Measurements from ENCODE around the gene NAB2.

Gene NAB2

GRCh38 chr12:57134949-57135348, 46.0 kb downstream of the NAB2 start:
- Histone ChIP-seq H3K9me3 (ENCODE audit: insufficient read depth, low read length) (no peaks in the 10 kb centered on the region), H3K9me2 (replicated peaks; ENCODE audit: insufficient read depth, low read length) (no peaks in the 10 kb centered on the region), H3K9ac (ENCODE audit: low read length) (no peak overlapping the region), H3K79me2 (ENCODE audit: insufficient read depth, low read length) (no peaks in the 10 kb centered on the region), H2AFZ (ENCODE audit: low read depth, low read length, severe bottlenecking) (no peak overlapping the region), H4K20me1 (ENCODE audit: low read depth, low read length) (no peaks in the 10 kb centered on the region), H3K36me3 (ENCODE audit: low read length) (no peaks in the 10 kb centered on the region), H3K4me3 (ENCODE audit: insufficient read depth, low read length, poor library complexity, severe bottlenecking) (no peak overlapping the region), H3K27ac (ENCODE audit: low read depth, low read length) (no peak overlapping the region), H3K4me2 (ENCODE audit: low read depth, low read length, poor library complexity, severe bottlenecking) (no peak overlapping the region), H3F3A (ENCODE audit: insufficient read depth) (no peaks in the 10 kb centered on the region), H3K27me3 (ENCODE audit: low read length) (no peaks in the 10 kb centered on the region)
- TF ChIP-seq, protein P1, sequence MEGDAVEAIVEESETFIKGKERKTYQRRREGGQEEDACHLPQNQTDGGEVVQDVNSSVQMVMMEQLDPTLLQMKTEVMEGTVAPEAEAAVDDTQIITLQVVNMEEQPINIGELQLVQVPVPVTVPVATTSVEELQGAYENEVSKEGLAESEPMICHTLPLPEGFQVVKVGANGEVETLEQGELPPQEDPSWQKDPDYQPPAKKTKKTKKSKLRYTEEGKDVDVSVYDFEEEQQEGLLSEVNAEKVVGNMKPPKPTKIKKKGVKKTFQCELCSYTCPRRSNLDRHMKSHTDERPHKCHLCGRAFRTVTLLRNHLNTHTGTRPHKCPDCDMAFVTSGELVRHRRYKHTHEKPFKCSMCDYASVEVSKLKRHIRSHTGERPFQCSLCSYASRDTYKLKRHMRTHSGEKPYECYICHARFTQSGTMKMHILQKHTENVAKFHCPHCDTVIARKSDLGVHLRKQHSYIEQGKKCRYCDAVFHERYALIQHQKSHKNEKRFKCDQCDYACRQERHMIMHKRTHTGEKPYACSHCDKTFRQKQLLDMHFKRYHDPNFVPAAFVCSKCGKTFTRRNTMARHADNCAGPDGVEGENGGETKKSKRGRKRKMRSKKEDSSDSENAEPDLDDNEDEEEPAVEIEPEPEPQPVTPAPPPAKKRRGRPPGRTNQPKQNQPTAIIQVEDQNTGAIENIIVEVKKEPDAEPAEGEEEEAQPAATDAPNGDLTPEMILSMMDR (IDR thresholded peaks at IDR 0.05; ENCODE audit: insufficient read depth, low read length, poor library complexity, severe bottlenecking): no peak
- TF ChIP-seq EZH2phosphoT487 (conservative IDR thresholded peaks at IDR 0.05; ENCODE audit: low read length): no peak

- H3K4me3 ChIP-seq (ENCODE audit: insufficient read depth, low read length, poor library complexity, severe bottlenecking): no peak overlapping the region
- no peak overlapping the region for H3K4me2 ChIP-seq (ENCODE audit: low read depth, low read length, poor library complexity, severe bottlenecking)
- no peaks in the 10 kb centered on the region for H3K36me3 ChIP-seq (ENCODE audit: low read length)
- no peaks in the 10 kb centered on the region for H3F3A ChIP-seq (ENCODE audit: insufficient read depth)
- no peaks in the 10 kb centered on the region for H4K20me1 ChIP-seq (ENCODE audit: low read depth, low read length)
- TF ChIP-seq, protein P1 (IDR thresholded peaks at IDR 0.05; ENCODE audit: insufficient read depth, low read length, poor library complexity, severe bottlenecking): no peak
- no peak for TF ChIP-seq EZH2phosphoT487 (conservative IDR thresholded peaks at IDR 0.05; ENCODE audit: low read length)
- H3K9me3 ChIP-seq (ENCODE audit: insufficient read depth, low read length): no peaks in the 10 kb centered on the region
- H3K27ac ChIP-seq (ENCODE audit: low read depth, low read length): no peak overlapping the region
- no peaks in the 10 kb centered on the region for H3K79me2 ChIP-seq (ENCODE audit: insufficient read depth, low read length)
- H3K9me2 ChIP-seq (replicated peaks; ENCODE audit: insufficient read depth, low read length): no peaks in the 10 kb centered on the region
- no peak overlapping the region for H3K9ac ChIP-seq (ENCODE audit: low read length)
- no peaks in the 10 kb centered on the region for H3K27me3 ChIP-seq (ENCODE audit: low read length)
- no peak overlapping the region for H2AFZ ChIP-seq (ENCODE audit: low read depth, low read length, severe bottlenecking)
Measured at GRCh38 chr12:57135527-57136326, 46.8 kb downstream of the NAB2 start.

- TF ChIP-seq EZH2phosphoT487 (conservative IDR thresholded peaks at IDR 0.05; ENCODE audit: low read length): no peak
- TF ChIP-seq, protein P1 (IDR thresholded peaks at IDR 0.05; ENCODE audit: insufficient read depth, low read length, poor library complexity, severe bottlenecking): no peak
- Histone ChIP-seq H3K36me3 (ENCODE audit: low read length) (no peaks in the 10 kb centered on the region), H3K9ac (ENCODE audit: low read length) (no peak overlapping the region), H3K9me2 (replicated peaks; ENCODE audit: insufficient read depth, low read length) (no peaks in the 10 kb centered on the region), H4K20me1 (ENCODE audit: low read depth, low read length) (no peaks in the 10 kb centered on the region), H3K4me3 (ENCODE audit: insufficient read depth, low read length, poor library complexity, severe bottlenecking) (no peak overlapping the region), H3K4me2 (ENCODE audit: low read depth, low read length, poor library complexity, severe bottlenecking) (no peak overlapping the region), H2AFZ (ENCODE audit: low read depth, low read length, severe bottlenecking) (no peak overlapping the region), H3K9me3 (ENCODE audit: insufficient read depth, low read length) (no peaks in the 10 kb centered on the region), H3K27me3 (ENCODE audit: low read length) (no peaks in the 10 kb centered on the region), H3K27ac (ENCODE audit: low read depth, low read length) (no peak overlapping the region), H3K79me2 (ENCODE audit: insufficient read depth, low read length) (no peaks in the 10 kb centered on the region), H3F3A (ENCODE audit: insufficient read depth) (no peaks in the 10 kb centered on the region)
Measured at GRCh38 chr12:57138526-57139272, 49.8 kb downstream of the NAB2 start.

Data from SU-DHL-6 (cell line).